H9 (cell line): ENCODE data around the gene BASP1. TPM values are rescaled to one million over a fixed set of nuclear protein-coding genes. Genes with fewer than 3 reads are reported as not detected.
A peak's percentile ranks its signal among the peaks of the same experiment; 100 is the strongest.
"Not testable (repeated sequence)": the region's sequence is repeated elsewhere in the genome, so short reads cannot be mapped to it uniquely, and the experiment has no call there.

Experiments used
- DNase-seq: peaks from one replicate; pipeline ENCODE4 v3.0.0-alpha.2; 2017
- H2AFZ ChIP-seq: one replicate; pipeline ENCODE4 v1.6.1; 2013; ENCODE audit warnings: mild to moderate bottlenecking, low read length, control low read depth, moderate library complexity
- H2AK5ac ChIP-seq: 2 replicates; pipeline ENCODE4 v1.6.1; 2013; ENCODE audit warnings: low read length, control low read depth, mixed read lengths; ENCODE audit not compliant: insufficient read length
- H2BK120ac ChIP-seq: one replicate; pipeline ENCODE4 v1.6.1; 2013; ENCODE audit warnings: low read depth, mild to moderate bottlenecking, low read length, control low read depth, inconsistent platforms; ENCODE audit not compliant: poor library complexity, severe bottlenecking
- H2BK12ac ChIP-seq: 2 replicates; pipeline ENCODE4 v1.6.1; 2013; ENCODE audit warnings: low read length, control low read depth, mixed read lengths, low read depth; ENCODE audit not compliant: insufficient read length
- H2BK15ac ChIP-seq: 2 replicates; pipeline ENCODE4 v1.6.1; 2013; ENCODE audit warnings: low read depth, low read length, control low read depth
- H2BK20ac ChIP-seq: one replicate; pipeline ENCODE4 v1.6.1; 2013; ENCODE audit warnings: low read depth, mild to moderate bottlenecking, low read length, control low read depth, inconsistent platforms; ENCODE audit not compliant: poor library complexity, severe bottlenecking
- H2BK5ac ChIP-seq: 2 replicates; pipeline ENCODE4 v1.6.1; 2013; ENCODE audit warnings: low read length, control low read depth, mixed read lengths; ENCODE audit not compliant: insufficient read length
- H3K14ac ChIP-seq: 2 replicates; pipeline ENCODE4 v1.6.1; 2013; ENCODE audit warnings: low read length, control low read depth; ENCODE audit not compliant: insufficient read depth
- H3K18ac ChIP-seq: 2 replicates; pipeline ENCODE4 v1.6.1; 2013; ENCODE audit warnings: low read depth, mild to moderate bottlenecking, mixed read lengths, low read length, control low read depth; ENCODE audit not compliant: insufficient read length
- H3K23ac ChIP-seq: 2 replicates; pipeline ENCODE4 v1.6.1; 2013; ENCODE audit warnings: low read length, control low read depth, mixed read lengths, low read depth; ENCODE audit not compliant: insufficient read length
- H3K23me2 ChIP-seq: 2 replicates; pipeline ENCODE4 v1.6.1; 2013; ENCODE audit warnings: low read depth, mild to moderate bottlenecking, mixed read lengths, low read length, control low read depth; ENCODE audit not compliant: insufficient read length, poor library complexity, severe bottlenecking
- H3K27ac ChIP-seq: 2 replicates; pipeline ENCODE4 v1.5.1; 2013; ENCODE audit warnings: low read length, control low read depth, mixed read lengths, low read depth; ENCODE audit not compliant: insufficient read length
- H3K27me3 ChIP-seq: 2 replicates; pipeline ENCODE4 v1.6.1; 2013; ENCODE audit warnings: low read length, control low read depth, inconsistent platforms; ENCODE audit not compliant: insufficient read depth
- H3K4ac ChIP-seq: 2 replicates; pipeline ENCODE4 v1.6.1; 2013; ENCODE audit warnings: low read depth, mild to moderate bottlenecking, control low read depth, inconsistent platforms, low read length, moderate library complexity
- H3K4me1 ChIP-seq: 2 replicates; pipeline ENCODE4 v1.6.1; 2013; ENCODE audit warnings: low read length, control low read depth, inconsistent platforms; ENCODE audit not compliant: insufficient read depth
- H3K4me2 ChIP-seq: 2 replicates; pipeline ENCODE4 v1.6.1; 2013; ENCODE audit warnings: low read length, control low read depth, mixed read lengths; ENCODE audit not compliant: insufficient read length, insufficient read depth
- H3K56ac ChIP-seq: 2 replicates; pipeline ENCODE4 v1.6.1; 2013; ENCODE audit warnings: low read depth, mild to moderate bottlenecking, mixed read lengths, low read length, control low read depth; ENCODE audit not compliant: insufficient read length
- H3K79me1 ChIP-seq: 2 replicates; pipeline ENCODE4 v1.6.1; 2013; ENCODE audit warnings: low read depth, mild to moderate bottlenecking, moderate library complexity, low read length, control low read depth, inconsistent platforms; ENCODE audit not compliant: insufficient read depth, poor library complexity, severe bottlenecking
- H3K79me2 ChIP-seq: 2 replicates; pipeline ENCODE4 v1.6.1; 2013; ENCODE audit warnings: low read length, control low read depth, inconsistent platforms; ENCODE audit not compliant: insufficient read depth
- H3K9ac ChIP-seq: 2 replicates; pipeline ENCODE4 v1.6.1; 2013; ENCODE audit warnings: low read length, control low read depth, mixed read lengths; ENCODE audit not compliant: insufficient read length; ENCODE audit errors: extremely low read depth
- H3K9me3 ChIP-seq: one replicate; pipeline ENCODE4 v1.6.1; 2013; ENCODE audit warnings: low read depth, low read length, inconsistent platforms; ENCODE audit not compliant: control insufficient read depth
- H3T11ph ChIP-seq: one replicate; pipeline ENCODE4 v1.6.1; 2013; ENCODE audit warnings: mild to moderate bottlenecking, low read length, control low read depth, inconsistent platforms
- H4K20me1 ChIP-seq: one replicate; pipeline ENCODE4 v1.6.1; 2013; ENCODE audit not compliant: control insufficient read depth, insufficient read length, insufficient read depth
- H4K5ac ChIP-seq: 2 replicates; pipeline ENCODE4 v1.6.1; 2013; ENCODE audit warnings: low read depth, mild to moderate bottlenecking, mixed read lengths, low read length, control low read depth; ENCODE audit not compliant: insufficient read length
- H4K8ac ChIP-seq: replicated peaks from 2 replicates; pipeline ENCODE4 v1.6.1; 2013; ENCODE audit warnings: low read length, control low read depth, mixed read lengths, low read depth; ENCODE audit not compliant: insufficient read length
- H4K91ac ChIP-seq: 2 replicates; pipeline ENCODE4 v1.6.1; 2013; ENCODE audit warnings: low read depth, mild to moderate bottlenecking, moderate library complexity, mixed read lengths, low read length, control low read depth; ENCODE audit not compliant: insufficient read length
- H3K27ac Mint-ChIP-seq, 3 experiments: 2 replicates in 2 of 3; 3 replicates in 1 of 3; pipeline ENCODE4 v1.8.0; 2020 to 2021; ENCODE audit warnings: mixed read lengths in 3 of 3, mild to moderate bottlenecking in 1 of 3, moderate library complexity in 1 of 3
- H3K27me3 Mint-ChIP-seq: 2 replicates; pipeline ENCODE4 v1.8.0; 2021; ENCODE audit warnings: low read depth, mild to moderate bottlenecking, moderate library complexity, mixed read lengths
- H3K36me3 Mint-ChIP-seq, 3 experiments: 2 replicates in 2 of 3; 3 replicates in 1 of 3; pipeline ENCODE4 v1.8.0; 2020 to 2021; ENCODE audit warnings: low read depth in 3 of 3, mixed read lengths in 3 of 3; ENCODE audit not compliant: insufficient read depth in 1 of 3
- H3K4me1 Mint-ChIP-seq, 2 experiments: 2 replicates each; pipeline ENCODE4 v1.8.0; 2020; ENCODE audit warnings: mixed read lengths in 2 of 2
- H3K4me3 Mint-ChIP-seq, 2 experiments: 2 replicates in 1 of 2; 3 replicates in 1 of 2; pipeline ENCODE4 v1.8.0; 2020 to 2021; ENCODE audit warnings: mild to moderate bottlenecking in 2 of 2, mixed read lengths in 2 of 2, moderate library complexity in 1 of 2
- H3K9me3 Mint-ChIP-seq, 2 experiments: 2 replicates in 1 of 2; 3 replicates in 1 of 2; pipeline ENCODE4 v1.8.0; 2020; ENCODE audit warnings: mild to moderate bottlenecking in 2 of 2, mixed read lengths in 2 of 2, moderate library complexity in 1 of 2
- CTCF ChIP-seq: fragments of 200-600 bp; sonication (generic); conservative IDR thresholded peaks from 3 replicates; pipeline ENCODE4 v1.8.0; 2021; ENCODE audit warnings: antibody characterized with exemption, mild to moderate bottlenecking
- WGBS: extraction: QIAGEN DNeasy Blood & Tissue Kit; methylation state at CpG from one replicate; pipeline ENCODE4 v1.1.7; 2013; ENCODE audit warnings: missing lambda C conversion rate, low lambda C conversion rate, mixed read lengths; ENCODE audit not compliant: insufficient read length; ENCODE audit errors: extremely low coverage; 5-methylcytosine and 5-hydroxymethylcytosine counted together
- total RNA-seq: library from RNA; stranded (reverse); gene quantifications from 2 replicates; pipeline ENCODE4 v1.2.1, GENCODE V29; 2021

Gene BASP1
- total RNA-seq, 1 experiment from 2014 or later, result 180 TPM

GRCh38 chr5:17258431-17258830, 41.0 kb downstream of the BASP1 start:
- Histone ChIP-seq H2BK12ac (no peak overlapping the region), H4K8ac (no peak overlapping the region), H3K4ac (no peak overlapping the region), H3K23ac (no peak overlapping the region), H3K79me2 (peaks cover 14% of the 10 kb centered on the region; the same call in 1 of the 2 replicates), H3K23me2 (no peaks in the 10 kb centered on the region), H3K9me3 (no peaks in the 10 kb centered on the region), H3K4me1 (no peaks in the 10 kb centered on the region; the same call in 1 of the 2 replicates), H2AFZ (no peak overlapping the region), H2BK5ac (no peak overlapping the region), H4K5ac (no peak overlapping the region), H2BK15ac (no peak overlapping the region), H4K20me1 (no peaks in the 10 kb centered on the region), H3K14ac (no peak overlapping the region), H2AK5ac (no peak overlapping the region), H3K18ac (no peak overlapping the region), H3T11ph (no peak overlapping the region), H3K9ac (no peak overlapping the region), H2BK20ac (no peak overlapping the region), H2BK120ac (no peak overlapping the region), H3K56ac (no peak overlapping the region), H3K27me3 (no peaks in the 10 kb centered on the region), H3K4me2 (no peak overlapping the region), H3K79me1 (peaks cover 6% of the 10 kb centered on the region), H4K91ac (no peak overlapping the region), H3K27ac (no peak overlapping the region)
- Mint-ChIP-seq H3K4me3 (no peak overlapping the region), H3K4me1 (peaks cover 64 to 67% of the 10 kb centered on the region in 2 experiments), H3K9me3 (peaks cover 8 to 17% of the 10 kb centered on the region in 2 experiments; a peak in 4 of 5 replicates), H3K27ac (peak overlapping the region in 1 of 3 experiments; percentile 21; a peak in 3 of 7 replicates), H3K27me3 (no peaks in the 10 kb centered on the region), H3K36me3 (peaks cover 59 to 83% (median 68%) of the 10 kb centered on the region in 3 experiments)
- DNase-seq, result no peak
- no peak for TF ChIP-seq CTCF
- no CpG with 5 or more reads among the region's 2 CpGs for WGBS

- not testable (repeated sequence) for H3K27ac ChIP-seq, H4K20me1 ChIP-seq, H3K27me3 Mint-ChIP-seq, H3K4me2 ChIP-seq, H3K9me3 ChIP-seq, H3K79me1 ChIP-seq, H3K14ac ChIP-seq, H4K5ac ChIP-seq, H3K56ac ChIP-seq, H4K8ac ChIP-seq, H2BK20ac ChIP-seq, H3K27me3 ChIP-seq, H3K23ac ChIP-seq, H3K4me1 ChIP-seq, H2AK5ac ChIP-seq, DNase-seq, H2BK12ac ChIP-seq, H3K9ac ChIP-seq, H2AFZ ChIP-seq, H4K91ac ChIP-seq, H3K4ac ChIP-seq, H3K18ac ChIP-seq, H2BK15ac ChIP-seq, H2BK120ac ChIP-seq, H3K23me2 ChIP-seq, H3K4me3 Mint-ChIP-seq, H2BK5ac ChIP-seq, H3T11ph ChIP-seq
- H3K4me1 Mint-ChIP-seq, result peaks cover 68% of the 10 kb centered on the region in 2 experiments
- peak overlapping the region in 1 of 3 experiments; percentile 33; a peak in 2 of 7 replicates for H3K27ac Mint-ChIP-seq
- peaks cover 58 to 81% (median 70%) of the 10 kb centered on the region in 3 experiments for H3K36me3 Mint-ChIP-seq
- H3K9me3 Mint-ChIP-seq, result peaks cover 8 to 17% of the 10 kb centered on the region in 2 experiments; a peak in 4 of 5 replicates
- no CpG with 5 or more reads among the region's 4 CpGs for WGBS
- H3K79me2 ChIP-seq, result peaks cover 16% of the 10 kb centered on the region; the same call in 1 of the 2 replicates
Measured at GRCh38 chr5:17259012-17259411, 41.6 kb downstream of the BASP1 start.
